ENCODE data around the gene ZNF446.

DNA sequence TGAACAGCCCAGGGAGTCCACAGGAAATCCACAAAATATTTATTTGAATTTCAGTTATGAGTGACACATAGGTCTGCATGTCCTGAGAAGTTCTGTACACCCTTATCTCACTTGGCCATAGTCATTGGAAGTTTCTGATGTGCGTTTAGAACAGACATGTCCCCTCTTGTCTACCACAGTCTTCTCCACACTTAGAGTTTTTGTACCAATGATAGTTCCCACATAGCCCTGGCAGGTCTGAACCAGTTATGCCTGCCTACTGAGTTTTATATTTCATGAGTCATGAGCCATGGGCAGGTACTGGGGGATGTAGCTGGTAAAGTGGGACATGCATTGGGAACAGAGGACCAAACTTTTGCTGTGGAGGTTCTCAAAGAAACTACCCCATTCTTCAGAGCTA lies 47.5 kb upstream of the ZNF446 start:
- TF ChIP-seq, protein P1, sequence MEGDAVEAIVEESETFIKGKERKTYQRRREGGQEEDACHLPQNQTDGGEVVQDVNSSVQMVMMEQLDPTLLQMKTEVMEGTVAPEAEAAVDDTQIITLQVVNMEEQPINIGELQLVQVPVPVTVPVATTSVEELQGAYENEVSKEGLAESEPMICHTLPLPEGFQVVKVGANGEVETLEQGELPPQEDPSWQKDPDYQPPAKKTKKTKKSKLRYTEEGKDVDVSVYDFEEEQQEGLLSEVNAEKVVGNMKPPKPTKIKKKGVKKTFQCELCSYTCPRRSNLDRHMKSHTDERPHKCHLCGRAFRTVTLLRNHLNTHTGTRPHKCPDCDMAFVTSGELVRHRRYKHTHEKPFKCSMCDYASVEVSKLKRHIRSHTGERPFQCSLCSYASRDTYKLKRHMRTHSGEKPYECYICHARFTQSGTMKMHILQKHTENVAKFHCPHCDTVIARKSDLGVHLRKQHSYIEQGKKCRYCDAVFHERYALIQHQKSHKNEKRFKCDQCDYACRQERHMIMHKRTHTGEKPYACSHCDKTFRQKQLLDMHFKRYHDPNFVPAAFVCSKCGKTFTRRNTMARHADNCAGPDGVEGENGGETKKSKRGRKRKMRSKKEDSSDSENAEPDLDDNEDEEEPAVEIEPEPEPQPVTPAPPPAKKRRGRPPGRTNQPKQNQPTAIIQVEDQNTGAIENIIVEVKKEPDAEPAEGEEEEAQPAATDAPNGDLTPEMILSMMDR (IDR thresholded peaks at IDR 0.05; ENCODE audit: low read depth, low read length, poor library complexity, severe bottlenecking) = no peak
- no peak for TF ChIP-seq EZH2phosphoT487 (IDR thresholded peaks at IDR 0.05; ENCODE audit: borderline replicate concordance, low read length)

Data from DOHH2 (cell line).